ENCODE measurements around the gene HSPA12B. TPM values are rescaled to one million over a fixed set of nuclear protein-coding genes. Genes with fewer than 3 reads are reported as not detected.

Gene HSPA12B
- total RNA-seq, 1 experiment from 2014 or later = 0.21 TPM

GRCh38 chr20:3765171-3765882 lies 32.8 kb downstream of the HSPA12B start:
- in situ Hi-C loops (cut with HindIII; ENCODE audit: low pct_unique_long_range_greater_than_20kb, low sequenced_read_pairs) = no loop called here
- H3K9me3 ChIP-seq (ENCODE audit: control insufficient read depth, insufficient read depth, low read depth, low read length) = no peaks in the 10 kb centered on the region
- no peaks in the 10 kb centered on the region for H3K27me3 ChIP-seq (ENCODE audit: control insufficient read depth, insufficient read depth, low read length)
- TSS peak; percentile 60 for BruUV-seq (replicated peaks)
- no peaks in the 10 kb centered on the region; the same call in 1 of the 2 replicates for H3K36me3 ChIP-seq (ENCODE audit: control insufficient read depth, insufficient read depth, low read length)
- H3K27ac ChIP-seq (ENCODE audit: low read length) = no peak overlapping the region
- no peak for DNase-seq (ENCODE audit: low read depth, low spot score)
- H3K4me3 ChIP-seq (ENCODE audit: low read depth in 2 of 2, low read length in 2 of 2) = no peak overlapping the region
- H3K4me1 ChIP-seq (ENCODE audit: control insufficient read depth, insufficient read depth, low read length) = peaks cover 19% of the 10 kb centered on the region
- CTCF ChIA-PET = no interaction called here
- intact Hi-C loops (cut with micrococcal nuclease; ENCODE audit: unreplicated experiment) = loop anchor here (5.0 kb wide), 1 partner anchor 88 kb away; no protein-coding TSS in a partner anchor
- POLR2A ChIA-PET = interaction anchor here (0.6 kb wide), 1 partner anchor 12 kb away, joined by 3 read pairs; no protein-coding TSS in a partner anchor
- TF ChIP-seq, protein P1, sequence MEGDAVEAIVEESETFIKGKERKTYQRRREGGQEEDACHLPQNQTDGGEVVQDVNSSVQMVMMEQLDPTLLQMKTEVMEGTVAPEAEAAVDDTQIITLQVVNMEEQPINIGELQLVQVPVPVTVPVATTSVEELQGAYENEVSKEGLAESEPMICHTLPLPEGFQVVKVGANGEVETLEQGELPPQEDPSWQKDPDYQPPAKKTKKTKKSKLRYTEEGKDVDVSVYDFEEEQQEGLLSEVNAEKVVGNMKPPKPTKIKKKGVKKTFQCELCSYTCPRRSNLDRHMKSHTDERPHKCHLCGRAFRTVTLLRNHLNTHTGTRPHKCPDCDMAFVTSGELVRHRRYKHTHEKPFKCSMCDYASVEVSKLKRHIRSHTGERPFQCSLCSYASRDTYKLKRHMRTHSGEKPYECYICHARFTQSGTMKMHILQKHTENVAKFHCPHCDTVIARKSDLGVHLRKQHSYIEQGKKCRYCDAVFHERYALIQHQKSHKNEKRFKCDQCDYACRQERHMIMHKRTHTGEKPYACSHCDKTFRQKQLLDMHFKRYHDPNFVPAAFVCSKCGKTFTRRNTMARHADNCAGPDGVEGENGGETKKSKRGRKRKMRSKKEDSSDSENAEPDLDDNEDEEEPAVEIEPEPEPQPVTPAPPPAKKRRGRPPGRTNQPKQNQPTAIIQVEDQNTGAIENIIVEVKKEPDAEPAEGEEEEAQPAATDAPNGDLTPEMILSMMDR (IDR thresholded peaks at IDR 0.05) = no peak
- TF ChIP-seq REST (IDR thresholded peaks at IDR 0.05; ENCODE audit: insufficient read depth in 1 of 2, low read depth in 2 of 2, low read length in 1 of 2) (no peak), POLR2AphosphoS5 (IDR thresholded peaks at IDR 0.05; ENCODE audit: low read depth, low read length) (no peak), SIN3A (IDR thresholded peaks at IDR 0.05; ENCODE audit: borderline replicate concordance, insufficient read depth, low read depth, low read length) (no peak), TCF7L2 (IDR thresholded peaks at IDR 0.05; ENCODE audit: low read depth, low read length) (no peak)
- ATAC-seq = no peak

DNA sequence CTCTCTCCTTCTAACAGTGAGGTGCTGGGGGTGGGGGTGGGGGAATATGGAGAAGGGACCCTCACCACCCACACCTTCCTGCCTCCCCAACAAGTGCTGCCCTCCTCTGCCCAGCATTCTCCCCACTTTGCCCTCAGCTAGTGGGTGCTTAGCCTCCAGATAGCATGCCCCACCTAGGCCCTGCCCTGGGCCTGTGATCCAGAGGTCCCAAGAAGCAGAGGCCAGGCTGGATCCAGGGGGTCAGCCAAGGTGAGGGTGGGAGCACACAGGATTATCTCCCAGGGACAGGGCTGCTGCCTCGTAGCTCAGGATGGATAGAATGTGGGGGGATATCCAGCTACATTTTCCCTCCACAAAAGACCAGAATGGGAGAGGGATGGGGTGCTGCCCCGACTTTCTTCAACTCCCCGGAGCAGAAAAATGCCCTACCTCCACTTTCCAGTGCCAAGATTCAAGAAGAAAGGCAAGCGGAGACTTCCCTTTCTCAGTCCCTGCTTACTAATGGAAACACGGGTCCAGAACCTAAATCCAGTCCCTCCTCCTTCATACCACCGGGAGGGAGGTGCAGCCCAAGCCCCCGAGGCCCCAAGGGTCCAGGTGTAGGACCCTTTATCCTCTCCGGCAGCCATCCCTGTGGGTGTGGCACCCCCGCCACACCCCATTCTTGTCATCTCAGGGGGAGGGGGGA lies 34.1 kb downstream of the HSPA12B start:
- ATAC-seq (no peak), DNase-seq (ENCODE audit: low read depth, low spot score) (no peak)
- in situ Hi-C loops (cut with HindIII; ENCODE audit: low pct_unique_long_range_greater_than_20kb, low sequenced_read_pairs) (no loop called here), intact Hi-C loops (cut with micrococcal nuclease; ENCODE audit: unreplicated experiment) (loop anchor here (5.0 kb wide), 1 partner anchor 89 kb away; no protein-coding TSS in a partner anchor)
- H3K9me3 ChIP-seq (ENCODE audit: control insufficient read depth, insufficient read depth, low read depth, low read length) = no peaks in the 10 kb centered on the region
- ChIA-PET CTCF (no interaction called here), POLR2A (no interaction called here)
- H3K27ac ChIP-seq (ENCODE audit: low read length) = peak overlapping the region; percentile 83
- no peaks in the 10 kb centered on the region; the same call in 1 of the 2 replicates for H3K36me3 ChIP-seq (ENCODE audit: control insufficient read depth, insufficient read depth, low read length)
- peaks cover 19% of the 10 kb centered on the region for H3K4me1 ChIP-seq (ENCODE audit: control insufficient read depth, insufficient read depth, low read length)
- H3K27me3 ChIP-seq (ENCODE audit: control insufficient read depth, insufficient read depth, low read length) = no peaks in the 10 kb centered on the region
- peak overlapping the region; percentile 86 to 89 for H3K4me3 ChIP-seq (ENCODE audit: low read depth in 2 of 2, low read length in 2 of 2)
- no peak for TF ChIP-seq REST (IDR thresholded peaks at IDR 0.05; ENCODE audit: insufficient read depth in 1 of 2, low read depth in 2 of 2, low read length in 1 of 2)
- TF ChIP-seq SIN3A (IDR thresholded peaks at IDR 0.05; ENCODE audit: borderline replicate concordance, insufficient read depth, low read depth, low read length) = no peak
- TF ChIP-seq TCF7L2 (IDR thresholded peaks at IDR 0.05; ENCODE audit: low read depth, low read length) = no peak
- TF ChIP-seq, protein P1 (IDR thresholded peaks at IDR 0.05) = no peak
- TF ChIP-seq POLR2AphosphoS5 (IDR thresholded peaks at IDR 0.05; ENCODE audit: low read depth, low read length) = no peak
- no TSS peak for BruUV-seq (replicated peaks)
